Raji (cell line): ENCODE data around the gene GRK2.

ENCODE experiments used
- POLR2A ChIP-seq: IDR thresholded peaks from 2 replicates; pipeline ENCODE4 v1.6.1; 2011; ENCODE audit warnings: low read depth, low read length, control low read depth; ENCODE audit not compliant: insufficient read depth

Gene GRK2

DNA sequence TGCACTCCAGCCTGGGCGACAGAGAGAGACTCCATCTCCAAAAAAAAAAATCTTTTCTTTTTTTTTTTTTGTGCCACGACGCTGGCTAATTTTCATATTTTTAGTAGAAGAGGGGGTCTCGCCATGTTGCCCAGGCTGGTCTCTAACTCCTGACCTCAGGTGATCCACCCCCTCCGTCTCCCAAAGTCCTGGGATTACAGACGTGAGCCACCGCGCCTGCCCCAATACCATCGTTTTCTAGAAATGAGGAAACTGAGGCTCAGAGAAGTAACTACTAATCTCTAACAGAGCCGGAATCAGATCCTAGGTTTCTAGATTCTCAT, 50.6 kb downstream of the GRK2 start:
- TF ChIP-seq POLR2A = no peak

DNA sequence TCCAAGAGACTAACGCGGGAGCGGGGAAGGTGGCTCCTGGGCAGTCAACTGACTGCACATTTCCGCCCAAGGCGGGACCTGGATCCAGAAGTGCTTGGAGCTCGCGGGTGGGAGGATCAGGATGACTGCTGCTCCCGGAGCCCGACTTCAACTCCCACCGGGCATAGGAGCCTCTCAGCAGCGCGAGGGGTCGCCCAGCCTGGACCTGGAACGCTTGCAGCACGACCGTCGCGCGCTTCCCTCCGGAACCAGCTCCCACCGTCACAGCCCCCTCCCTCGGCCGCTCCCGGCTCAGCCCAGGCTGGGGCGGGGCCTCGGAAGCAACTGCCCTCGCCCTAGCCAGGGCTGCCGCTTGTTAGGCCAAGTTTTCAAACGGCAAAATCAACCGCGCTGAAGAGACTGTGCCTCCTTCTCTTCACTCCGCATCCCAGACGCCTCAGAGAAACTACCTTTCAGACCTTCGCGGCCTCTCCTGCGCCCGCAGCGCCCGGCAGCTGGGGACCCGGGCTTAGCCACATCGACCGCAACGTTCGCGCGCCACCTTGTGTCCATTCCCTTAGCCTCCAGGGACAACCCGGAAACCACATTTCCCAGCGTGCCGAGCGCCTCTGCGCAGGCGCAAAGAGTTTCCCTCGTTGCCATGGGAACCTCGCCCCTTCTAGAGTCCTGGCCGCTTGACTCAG, 51.1 kb downstream of the GRK2 start:
- peak; percentile 84 for TF ChIP-seq POLR2A

DNA sequence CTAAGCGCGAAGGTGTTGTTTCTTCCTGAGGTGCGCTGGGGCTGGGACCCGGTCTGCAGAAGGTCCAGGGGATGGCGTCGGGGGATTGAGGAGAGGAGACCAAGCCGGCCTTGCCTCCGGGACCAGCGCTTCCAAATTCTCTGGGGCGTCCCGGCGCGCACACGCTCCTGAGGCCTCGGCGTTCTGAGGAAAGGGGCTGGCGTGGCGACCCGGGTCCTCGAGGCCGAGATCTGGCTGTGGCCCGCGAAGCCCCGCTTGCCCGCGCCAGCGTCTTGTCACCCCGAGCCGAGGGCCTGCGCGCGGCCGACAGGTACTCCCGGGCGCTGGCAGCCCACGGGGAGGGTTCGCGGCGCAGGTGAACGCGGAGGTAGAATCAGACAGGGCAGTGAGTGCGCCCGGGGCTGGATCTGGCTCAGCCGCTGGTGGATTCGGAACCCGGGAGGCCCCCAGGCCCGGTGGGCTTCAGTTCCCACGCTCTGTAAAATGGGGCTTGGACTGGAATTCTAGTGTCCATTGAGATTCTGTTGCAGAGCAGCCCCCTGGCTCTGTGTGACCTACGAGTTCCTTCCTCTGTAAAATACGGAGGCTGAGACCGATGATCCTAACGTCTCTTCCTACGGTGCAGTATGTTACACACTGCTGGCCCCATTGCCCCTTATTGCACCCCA, 51.7 kb downstream of the GRK2 start:
- no peak for TF ChIP-seq POLR2A

DNA sequence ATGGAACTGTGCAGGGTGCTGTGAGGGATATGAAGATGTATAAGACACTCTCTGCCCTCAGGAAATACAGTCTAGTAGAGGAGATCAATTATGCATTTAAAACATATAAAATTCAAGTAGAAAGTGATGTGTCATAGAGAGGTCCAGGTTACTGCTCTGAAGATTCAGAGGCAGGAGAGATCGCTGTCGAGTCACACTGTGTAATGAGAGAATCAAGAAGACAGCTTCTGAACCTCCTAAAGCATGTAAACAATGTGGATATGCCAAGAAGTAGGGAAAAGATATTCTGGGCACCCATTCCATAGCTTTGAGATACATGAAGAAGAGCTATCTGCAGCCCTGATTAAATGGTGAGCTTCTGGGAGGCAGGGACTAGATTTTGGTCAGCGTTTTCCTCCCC, 53.7 kb downstream of the GRK2 start:
- no peak for TF ChIP-seq POLR2A

DNA sequence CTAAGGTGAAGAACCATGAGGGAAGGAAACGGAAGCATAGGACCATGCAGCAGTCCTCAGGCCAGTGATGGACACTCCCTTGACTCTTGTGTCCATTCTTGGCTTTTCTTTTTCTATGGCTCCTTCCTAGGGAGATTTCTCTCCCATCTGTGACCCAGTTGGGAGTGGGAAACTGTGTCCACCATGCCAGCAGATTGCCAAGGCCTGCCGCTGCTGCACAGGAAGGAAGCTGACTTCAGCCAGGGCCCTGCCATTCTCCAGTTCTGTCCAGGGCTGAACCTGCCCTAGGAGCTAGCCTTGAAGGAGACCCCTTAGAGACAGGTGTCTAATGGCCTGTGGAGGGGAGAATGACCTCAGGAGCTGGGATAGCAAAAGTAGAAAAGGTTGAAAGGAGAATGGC, 54.4 kb downstream of the GRK2 start:
- TF ChIP-seq POLR2A = no peak

DNA sequence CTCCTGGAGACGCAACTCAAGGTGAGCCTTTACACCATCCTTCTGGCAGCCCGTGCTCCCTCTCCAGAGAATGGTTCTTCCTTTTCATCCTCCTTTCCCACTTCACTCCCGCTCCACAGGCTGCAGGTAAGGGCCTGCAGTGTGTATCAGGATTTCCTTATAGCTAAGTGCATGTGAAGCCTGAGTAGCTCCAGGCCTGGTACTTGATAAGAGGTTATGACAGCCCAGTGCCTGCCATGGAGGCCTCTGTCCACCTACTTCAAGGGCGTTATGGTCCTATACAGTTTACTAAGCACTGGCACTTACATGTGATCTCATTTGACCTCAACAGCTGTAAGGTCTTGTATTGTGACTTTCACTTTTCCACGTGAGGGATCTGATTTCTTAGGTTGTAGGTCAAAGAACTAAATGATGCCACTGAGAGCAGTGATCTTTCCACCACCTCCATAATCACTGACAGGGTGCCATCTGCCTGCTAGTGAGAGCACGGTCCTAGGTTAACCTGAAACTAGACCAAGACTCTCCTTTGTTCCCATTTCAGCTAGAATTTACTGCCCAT, 55.1 kb downstream of the GRK2 start:
- no peak for TF ChIP-seq POLR2A

DNA sequence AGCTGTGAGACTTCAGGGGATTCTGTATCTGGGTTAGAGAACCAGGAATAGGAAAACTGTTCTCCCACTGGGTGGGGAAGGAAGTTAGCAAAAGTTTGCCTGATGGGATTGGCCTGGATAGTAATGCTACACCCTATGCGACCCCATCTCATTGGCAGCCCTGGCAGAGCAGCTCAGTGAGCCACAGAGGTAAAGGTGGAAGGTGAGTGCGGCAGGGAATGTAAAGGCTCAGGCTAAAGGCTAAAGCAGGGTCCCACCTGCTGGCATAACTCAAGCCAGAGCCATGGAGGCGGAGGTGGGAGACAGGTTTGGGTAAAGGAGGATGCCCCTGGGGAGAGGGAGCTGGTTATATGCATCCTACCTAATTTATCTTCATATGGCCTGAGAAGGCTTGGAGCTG, 55.8 kb downstream of the GRK2 start:
- no peak for TF ChIP-seq POLR2A

DNA sequence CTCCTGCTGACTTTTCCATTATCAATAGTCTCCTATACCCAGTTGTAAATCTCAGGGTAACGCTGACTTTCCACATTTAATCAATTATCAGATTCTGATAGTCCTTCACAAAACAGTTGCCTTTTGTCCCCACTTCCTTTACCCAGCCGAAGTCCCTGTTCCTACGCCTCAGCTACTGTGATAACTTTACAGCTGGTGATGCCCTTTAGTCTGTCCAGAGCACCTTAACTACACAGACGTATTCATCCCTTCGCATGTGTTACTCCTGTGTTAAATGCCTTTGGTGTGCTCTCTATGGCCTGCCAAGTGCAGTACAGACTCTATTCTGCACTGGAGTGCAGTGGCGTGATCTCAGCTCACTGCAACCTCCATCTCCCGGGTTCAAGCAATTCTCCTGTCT, 57.3 kb downstream of the GRK2 start:
- no peak for TF ChIP-seq POLR2A

DNA sequence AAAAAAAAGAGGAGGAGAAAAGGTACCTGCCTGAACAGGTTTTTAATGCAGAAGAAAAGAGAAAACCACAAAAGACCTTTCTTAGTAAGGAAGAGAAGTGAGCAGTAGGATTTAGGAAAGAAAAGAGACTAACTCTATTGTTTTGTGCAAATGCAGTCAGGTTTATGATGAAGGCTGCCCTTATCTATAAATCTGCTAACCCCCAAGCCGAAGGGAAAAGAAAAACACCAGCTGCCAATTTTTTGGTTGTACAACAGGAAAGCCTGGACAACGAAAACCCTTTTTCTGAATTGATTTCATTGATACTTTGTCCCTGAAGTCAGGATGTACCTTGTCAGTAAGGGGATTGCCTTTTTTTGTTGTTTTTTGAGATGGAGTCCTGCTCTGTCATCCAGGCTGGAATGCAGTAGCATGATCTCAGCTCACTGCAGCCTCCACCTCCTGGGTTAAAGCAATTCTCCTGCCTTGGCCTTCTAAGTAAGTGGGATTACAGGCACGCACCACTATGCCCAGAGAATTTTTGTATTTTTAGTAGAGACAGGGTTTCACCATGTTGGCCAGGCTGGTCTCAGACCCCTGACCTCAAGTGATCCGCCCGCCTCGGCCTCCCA, 65.9 kb downstream of the GRK2 start:
- TF ChIP-seq POLR2A = no peak
